Mammary epithelial cell (primary cell): Measurements from ENCODE around the gene SH3TC1.

Experiments used
- CTCF ChIP-seq, 2 donors: IDR thresholded peaks in 1 of 2; conservative IDR thresholded peaks in 1 of 2; 2 replicates each; pipeline ENCODE4 v1.5.1; 2011 to 2012; ENCODE audit warnings: inconsistent platforms in 2 of 2, low read length in 2 of 2, mild to moderate bottlenecking in 2 of 2, control low read depth in 1 of 2, low read depth in 1 of 2; ENCODE audit not compliant: insufficient read depth in 1 of 2; ENCODE audit errors: extremely low read depth in 1 of 2
- EZH2 ChIP-seq: IDR thresholded peaks from 2 replicates; pipeline ENCODE4 v1.6.1; 2012; ENCODE audit warnings: low read length, inconsistent platforms, borderline replicate concordance

GRCh38 chr4:8212622-8213021 is 13.5 kb downstream of the SH3TC1 start:
- TF ChIP-seq CTCF (conservative IDR thresholded peaks at IDR 0.05 in 1 of 2, IDR thresholded peaks at IDR 0.05 in 1 of 2; ENCODE audit: extremely low read depth in 1 of 2, insufficient read depth in 1 of 2, low read depth in 1 of 2, low read length in 2 of 2) (no peak), EZH2 (no peak)
